ENCODE data around the gene PARP16.

DNA sequence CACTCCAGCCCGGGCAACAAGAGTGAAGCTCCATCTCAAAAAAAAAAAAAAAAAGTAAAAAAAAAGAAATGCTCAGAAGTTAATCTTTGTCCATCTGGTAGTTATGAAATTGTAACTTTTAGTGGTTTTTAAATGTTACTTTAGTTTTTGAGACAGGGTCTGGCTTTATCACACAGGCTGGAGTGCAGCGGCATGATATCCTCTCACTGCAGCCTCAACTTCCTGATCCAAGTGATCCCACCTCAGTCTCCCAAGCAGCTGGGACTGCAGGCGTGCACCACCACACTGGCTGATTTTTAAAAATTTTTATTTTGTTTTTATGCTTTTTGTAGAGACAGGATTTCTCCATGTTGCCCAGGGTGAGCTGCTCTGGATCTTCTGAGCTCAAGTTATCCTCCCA is 19.1 kb upstream of the PARP16 start:
- TF ChIP-seq, protein P1, sequence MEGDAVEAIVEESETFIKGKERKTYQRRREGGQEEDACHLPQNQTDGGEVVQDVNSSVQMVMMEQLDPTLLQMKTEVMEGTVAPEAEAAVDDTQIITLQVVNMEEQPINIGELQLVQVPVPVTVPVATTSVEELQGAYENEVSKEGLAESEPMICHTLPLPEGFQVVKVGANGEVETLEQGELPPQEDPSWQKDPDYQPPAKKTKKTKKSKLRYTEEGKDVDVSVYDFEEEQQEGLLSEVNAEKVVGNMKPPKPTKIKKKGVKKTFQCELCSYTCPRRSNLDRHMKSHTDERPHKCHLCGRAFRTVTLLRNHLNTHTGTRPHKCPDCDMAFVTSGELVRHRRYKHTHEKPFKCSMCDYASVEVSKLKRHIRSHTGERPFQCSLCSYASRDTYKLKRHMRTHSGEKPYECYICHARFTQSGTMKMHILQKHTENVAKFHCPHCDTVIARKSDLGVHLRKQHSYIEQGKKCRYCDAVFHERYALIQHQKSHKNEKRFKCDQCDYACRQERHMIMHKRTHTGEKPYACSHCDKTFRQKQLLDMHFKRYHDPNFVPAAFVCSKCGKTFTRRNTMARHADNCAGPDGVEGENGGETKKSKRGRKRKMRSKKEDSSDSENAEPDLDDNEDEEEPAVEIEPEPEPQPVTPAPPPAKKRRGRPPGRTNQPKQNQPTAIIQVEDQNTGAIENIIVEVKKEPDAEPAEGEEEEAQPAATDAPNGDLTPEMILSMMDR (IDR thresholded peaks at IDR 0.05), result no peak
- no peak for TF ChIP-seq POLR2A (IDR thresholded peaks at IDR 0.05)

All from vagina (tissue), 2 donors.